Measurements from ENCODE around the gene CBARP. TPM values are rescaled to one million over a fixed set of nuclear protein-coding genes. Genes with fewer than 3 reads are reported as not detected.

Gene CBARP
- total and polyA plus RNA-seq, 9 of the 15 experiments (the other 6 are each of a cell fraction or from before 2014, with no cell fraction given): 0.03 to 8.9 (median 1.2) TPM; not detected in 1

DNA sequence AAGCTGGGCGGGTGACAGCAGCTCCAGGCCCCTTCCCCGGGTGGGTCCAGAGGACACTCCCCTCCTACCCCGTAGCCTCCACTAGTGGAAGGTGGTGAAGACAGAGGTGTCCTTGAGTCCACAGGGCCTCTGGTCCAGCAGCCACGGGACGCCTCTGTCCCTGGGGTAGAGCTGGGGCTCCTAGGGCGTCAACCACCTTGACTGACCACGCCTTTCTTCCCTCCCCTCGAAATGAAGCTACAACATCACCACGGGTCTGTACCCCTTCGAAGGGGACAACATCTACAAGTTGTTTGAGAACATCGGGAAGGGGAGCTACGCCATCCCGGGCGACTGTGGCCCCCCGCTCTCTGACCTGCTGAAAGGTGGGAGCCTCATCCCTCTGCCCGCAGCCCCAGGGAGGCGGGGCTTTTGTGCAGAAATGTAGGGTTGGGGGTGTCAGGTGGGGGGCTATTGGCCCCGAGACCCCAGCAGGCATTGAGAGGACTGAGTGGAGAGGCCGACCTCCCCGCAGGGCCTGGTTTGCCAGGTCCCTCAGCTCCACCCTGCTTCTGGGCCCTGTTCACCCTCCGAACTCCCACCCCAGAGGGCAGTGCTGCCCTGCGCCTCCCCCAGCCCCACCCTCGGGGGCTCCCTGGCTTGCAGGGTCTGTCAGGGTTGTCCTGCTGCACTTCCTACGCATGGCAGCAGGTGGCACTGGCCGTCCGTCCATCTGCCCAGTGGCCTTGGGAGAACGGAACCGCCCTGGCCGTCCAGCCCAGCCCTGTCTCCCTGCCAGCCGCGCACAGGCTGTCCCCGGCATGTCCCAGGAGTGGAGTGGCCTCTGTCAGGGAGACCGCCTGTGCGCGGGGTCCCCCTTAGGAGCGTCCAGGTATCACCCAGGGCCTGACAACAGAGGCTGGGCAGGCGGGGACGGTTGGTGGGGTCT is 16.6 kb downstream of the CBARP start:
- intact Hi-C loops (cut with micrococcal nuclease) (loop anchor here (2.0 kb wide), 1 partner anchor 16 kb away; no protein-coding TSS in a partner anchor), in situ Hi-C loops (cut with MboI) (no loop called here)
- no peaks in the 10 kb centered on the region for H3K9me3 ChIP-seq (replicated peaks; ENCODE audit: control insufficient read depth, insufficient read depth, low read depth, low read length)
- H3K4me2 ChIP-seq (ENCODE audit: insufficient read depth, low read length): no peak overlapping the region
- CTCF ChIA-PET (ENCODE audit: low intra/inter-chr PET ratio): interaction anchor here (0.6 to 0.8 kb wide), 3 partner anchors 19 to 27 kb away, joined by 3 read pairs; partner anchors contain the start of gene MIDN
- no peak overlapping the region for H2AFZ ChIP-seq (ENCODE audit: low read depth, low read length)
- no peaks in the 10 kb centered on the region for H3K27me3 ChIP-seq (ENCODE audit: control insufficient read depth in 2 of 2, insufficient read depth in 2 of 2, low read length in 2 of 2)
- H3K4me1 ChIP-seq (replicated peaks in 1 of 2; ENCODE audit: control insufficient read depth in 2 of 2, insufficient read depth in 2 of 2, low read length in 2 of 2): peaks cover 13 to 83% of the 10 kb centered on the region in 2 experiments; a peak in 4 of 5 replicates
- H3K27ac ChIP-seq (ENCODE audit: extremely low read depth, low read depth, low read length): no peak overlapping the region
- POLR2A ChIA-PET: interaction anchor here (0.8 to 1.0 kb wide), 2 partner anchors 9 to 163 kb away, joined by 3 to 4 read pairs; no protein-coding TSS in a partner anchor
- H4K20me1 ChIP-seq (replicated peaks; ENCODE audit: control insufficient read depth, insufficient read depth, low read length): peaks cover 33% of the 10 kb centered on the region
- peaks cover 53% of the 10 kb centered on the region for H3K79me2 ChIP-seq (ENCODE audit: control insufficient read depth, insufficient read depth, low read length)
- no peak for FAIRE-seq
- peaks cover 84% of the 10 kb centered on the region; the same call in 2 of the 3 replicates for H3K36me3 ChIP-seq (ENCODE audit: control insufficient read depth, insufficient read depth, low read length)
- no peak for DNase-seq (ENCODE audit: extremely low read depth in 1 of 4, low spot score in 3 of 4)
- WGBS (ENCODE audit: insufficient coverage, low coverage, missing lambda C conversion rate): 94% methylated on average over 23 of the region's 38 CpGs
- H3K9me1 ChIP-seq (ENCODE audit: control insufficient read depth, insufficient read depth, low read length): peaks cover 5% of the 10 kb centered on the region
- no TSS peak for BruUV-seq (replicated peaks)
- no peak overlapping the region for H3K4me3 ChIP-seq
- ATAC-seq: peak; percentile 51
- H3K9ac ChIP-seq (ENCODE audit: insufficient read depth in 1 of 2, low read depth in 2 of 2, low read length in 2 of 2): peak overlapping the region in 1 of 2 experiments; percentile 35; a peak in 1 of 4 replicates
- TF ChIP-seq RAD21 (CRISPR knock-in tag; conservative IDR thresholded peaks at IDR 0.05 in 1 of 2, IDR thresholded peaks at IDR 0.05 in 1 of 2) (peak in 1 of 2 experiments; percentile 31; a peak in 2 of 4 replicates), TAF15 (IDR thresholded peaks at IDR 0.05; ENCODE audit: low read depth, low read length) (no peak), ETV5 (CRISPR knock-in tag; IDR thresholded peaks at IDR 0.05; ENCODE audit: low read depth) (no peak), ZBTB7A (IDR thresholded peaks at IDR 0.05; ENCODE audit: borderline replicate concordance, control insufficient read depth, low read depth, low read length) (peak; percentile 58; the same call in 1 of the 2 replicates), ZNF444 (CRISPR knock-in tag; IDR thresholded peaks at IDR 0.05) (no peak), CEBPG (CRISPR knock-in tag; IDR thresholded peaks at IDR 0.05) (no peak), CEBPG (tag; conservative IDR thresholded peaks at IDR 0.05 in 1 of 2, IDR thresholded peaks at IDR 0.05 in 1 of 2) (no peak), ZNF197 (CRISPR knock-in tag; IDR thresholded peaks at IDR 0.05; ENCODE audit: low read depth) (no peak), LARP7 (IDR thresholded peaks at IDR 0.05) (no peak), ZNF551 (CRISPR knock-in tag; IDR thresholded peaks at IDR 0.05) (no peak), SP1 (CRISPR knock-in tag; IDR thresholded peaks at IDR 0.05) (no peak), NFIX (CRISPR knock-in tag; IDR thresholded peaks at IDR 0.05; ENCODE audit: low read depth) (no peak), POLR2G (IDR thresholded peaks at IDR 0.05; ENCODE audit: low read depth, low read length) (peak; percentile 67), FOXP1 (CRISPR knock-in tag; IDR thresholded peaks at IDR 0.05) (0 out of 2 replicates have a peak, but pooled peaks have one; percentile 43)
- TF ChIP-seq, protein P1, sequence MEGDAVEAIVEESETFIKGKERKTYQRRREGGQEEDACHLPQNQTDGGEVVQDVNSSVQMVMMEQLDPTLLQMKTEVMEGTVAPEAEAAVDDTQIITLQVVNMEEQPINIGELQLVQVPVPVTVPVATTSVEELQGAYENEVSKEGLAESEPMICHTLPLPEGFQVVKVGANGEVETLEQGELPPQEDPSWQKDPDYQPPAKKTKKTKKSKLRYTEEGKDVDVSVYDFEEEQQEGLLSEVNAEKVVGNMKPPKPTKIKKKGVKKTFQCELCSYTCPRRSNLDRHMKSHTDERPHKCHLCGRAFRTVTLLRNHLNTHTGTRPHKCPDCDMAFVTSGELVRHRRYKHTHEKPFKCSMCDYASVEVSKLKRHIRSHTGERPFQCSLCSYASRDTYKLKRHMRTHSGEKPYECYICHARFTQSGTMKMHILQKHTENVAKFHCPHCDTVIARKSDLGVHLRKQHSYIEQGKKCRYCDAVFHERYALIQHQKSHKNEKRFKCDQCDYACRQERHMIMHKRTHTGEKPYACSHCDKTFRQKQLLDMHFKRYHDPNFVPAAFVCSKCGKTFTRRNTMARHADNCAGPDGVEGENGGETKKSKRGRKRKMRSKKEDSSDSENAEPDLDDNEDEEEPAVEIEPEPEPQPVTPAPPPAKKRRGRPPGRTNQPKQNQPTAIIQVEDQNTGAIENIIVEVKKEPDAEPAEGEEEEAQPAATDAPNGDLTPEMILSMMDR (IDR thresholded peaks at IDR 0.05 in 2 of 3, conservative IDR thresholded peaks at IDR 0.05 in 1 of 3; ENCODE audit: insufficient read depth in 2 of 3, low read depth in 1 of 3, low read length in 3 of 3): peak; percentile 50 to 65 (median 53)

Data from K562 (cell line).